SK-N-SH (cell line): Measurements from ENCODE around the gene SLC24A4. TPM values are rescaled to one million over a fixed set of nuclear protein-coding genes. Genes with fewer than 3 reads are reported as not detected.

Experiments
- CTCF ChIA-PET: fragments of 300-600, 350-600 bp; formaldehyde crosslinking; extraction: SDS; loops from one replicate; lab custom pipeline; 2021; lab: Yijun Ruan, JAX
- POLR2A ChIA-PET: fragments of 350-600 bp; sonication (Branson Sonifier 250); formaldehyde crosslinking; extraction: SDS; loops from one replicate; lab custom pipeline; 2020; ENCODE audit warnings: antibody characterized with exemption, inconsistent platforms; lab: Yijun Ruan, JAX
- DNase-seq: peaks from one replicate; pipeline ENCODE4 v3.0.0; 2012
- H2AFZ ChIP-seq: fragments of 200-600 bp; sonication (generic); 2 replicates; pipeline ENCODE4 v1.8.1; 2016; ENCODE audit warnings: antibody characterized with exemption, mild to moderate bottlenecking, low read depth
- H3F3A ChIP-seq: fragments of 200-600 bp; sonication (generic); replicated peaks from 2 replicates; pipeline ENCODE3; 2016; ENCODE audit warnings: antibody characterized with exemption, mild to moderate bottlenecking; ENCODE audit not compliant: insufficient read depth
- H3K27ac ChIP-seq, 2 experiments: fragments of 200-500 bp in 1 of 2; fragments of 200-600 bp in 1 of 2; sonication (Bioruptor generic) in 1 of 2; sonication (generic), shearing (Covaris generic) in 1 of 2; 2 replicates each; pipeline versions ENCODE4 v1.5.1 to v1.6.1; 2014 to 2016; ENCODE audit warnings: low read depth in 2 of 2, inconsistent platforms in 1 of 2, low read length in 1 of 2, mild to moderate bottlenecking in 1 of 2, mixed read lengths in 1 of 2
- H3K27me3 ChIP-seq: fragments of 200-600 bp; sonication (generic), shearing (Covaris generic); 2 replicates; pipeline ENCODE4 v1.6.1; 2016; ENCODE audit warnings: mixed run types; ENCODE audit not compliant: insufficient read depth
- H3K36me3 ChIP-seq, 2 experiments: fragments of 200-500 bp in 1 of 2; fragments of 200-600 bp in 1 of 2; sonication (Bioruptor generic) in 1 of 2; sonication (generic) in 1 of 2; replicated peaks in 1 of 2; 2 replicates each; pipeline versions ENCODE3 to v1.5.1; 2014 to 2016; ENCODE audit warnings: low read length in 1 of 2, mild to moderate bottlenecking in 1 of 2; ENCODE audit not compliant: insufficient read depth in 2 of 2, control insufficient read depth in 1 of 2
- H3K4me1 ChIP-seq, 2 experiments: fragments of 200-500 bp in 1 of 2; fragments of 200-600 bp in 1 of 2; sonication (Bioruptor generic) in 1 of 2; sonication (generic), shearing (Covaris generic) in 1 of 2; 2 replicates each; pipeline versions ENCODE4 v1.5.1 to v1.6.1; 2014 to 2016; ENCODE audit warnings: low read depth in 1 of 2, low read length in 1 of 2, mixed run types in 1 of 2; ENCODE audit not compliant: insufficient read depth in 2 of 2, control insufficient read depth in 1 of 2
- H3K4me2 ChIP-seq: fragments of 200-600 bp; sonication (generic), shearing (Covaris generic); 2 replicates; pipeline ENCODE4 v1.6.1; 2017; ENCODE audit warnings: mixed run types
- H3K4me3 ChIP-seq, 2 experiments: fragments of 200-500 bp in 1 of 2; fragments of 200-600 bp in 1 of 2; sonication (Bioruptor generic) in 1 of 2; sonication (generic), shearing (Covaris generic) in 1 of 2; 2 replicates each; pipeline versions ENCODE4 v1.5.1 to v1.8.1; 2014 to 2016; ENCODE audit warnings: low read depth in 2 of 2, inconsistent platforms in 1 of 2, low read length in 1 of 2, mild to moderate bottlenecking in 1 of 2, mixed read lengths in 1 of 2, moderate library complexity in 1 of 2
- H3K79me2 ChIP-seq: fragments of 200-600 bp; sonication (generic); 2 replicates; pipeline ENCODE4 v1.8.1; 2017; ENCODE audit warnings: mild to moderate bottlenecking; ENCODE audit not compliant: insufficient read depth
- H3K9ac ChIP-seq: fragments of 200-600 bp; sonication (generic); 2 replicates; pipeline ENCODE4 v1.6.1; 2017; ENCODE audit warnings: mixed run types
- H3K9me2 ChIP-seq: fragments of 200-600 bp; sonication (generic); 2 replicates; pipeline ENCODE4 v1.6.1; 2017; ENCODE audit warnings: mixed run types
- H3K9me3 ChIP-seq: fragments of 200-600 bp; sonication (generic); 2 replicates; pipeline ENCODE4 v1.6.1; 2017; ENCODE audit warnings: mixed run types, mild to moderate bottlenecking, moderate library complexity
- H4K20me1 ChIP-seq: fragments of 200-600 bp; sonication (generic); 2 replicates; pipeline ENCODE4 v1.6.1; 2017; ENCODE audit warnings: mild to moderate bottlenecking, mixed run types; ENCODE audit not compliant: insufficient read depth
- CHD2 ChIP-seq: fragments of 150-350 bp; IDR thresholded peaks from 2 replicates; pipeline ENCODE4 v1.6.1; 2018; ENCODE audit warnings: low read length; ENCODE audit not compliant: partially characterized antibody
- CTCF ChIP-seq: fragments of 200-600 bp; sonication (generic); IDR thresholded peaks from 2 replicates; pipeline ENCODE4 v1.6.1; 2017; ENCODE audit warnings: antibody characterized with exemption, mild to moderate bottlenecking, moderate library complexity
- ELF1 ChIP-seq: IDR thresholded peaks from 2 replicates; pipeline ENCODE4 v1.4.0; 2012
- EZH2phosphoT487 ChIP-seq: fragments of 200-600 bp; sonication (generic); IDR thresholded peaks from 2 replicates; pipeline ENCODE4 v1.6.1; 2017; ENCODE audit warnings: low read depth, mixed run types, mild to moderate bottlenecking, antibody characterized with exemption, moderate library complexity, borderline replicate concordance
- FOXM1 ChIP-seq: IDR thresholded peaks from 2 replicates; pipeline ENCODE4 v1.4.0; 2012; ENCODE audit warnings: low read depth, mild to moderate bottlenecking
- GABPA ChIP-seq: IDR thresholded peaks from 2 replicates; pipeline ENCODE4 v1.4.0; 2012; ENCODE audit warnings: low read depth, mild to moderate bottlenecking
- IRF3 ChIP-seq: fragments of 150-350 bp; IDR thresholded peaks from 2 replicates; pipeline ENCODE4 v1.6.1; 2016; ENCODE audit warnings: mild to moderate bottlenecking, low read depth, low read length
- MAX ChIP-seq: IDR thresholded peaks from 2 replicates; pipeline ENCODE4 v1.4.0; 2012; ENCODE audit warnings: low read depth
- MEF2A ChIP-seq: IDR thresholded peaks from 2 replicates; pipeline ENCODE4 v1.4.0; 2012; ENCODE audit warnings: low read depth, borderline replicate concordance
- MXI1 ChIP-seq: IDR thresholded peaks from 2 replicates; pipeline ENCODE4 v1.6.1; 2012; ENCODE audit warnings: mild to moderate bottlenecking, low read depth, low read length, improper control_type of control experiment
- PBX3 ChIP-seq: IDR thresholded peaks from 2 replicates; pipeline ENCODE4; 2012
- RAD21 ChIP-seq: IDR thresholded peaks from 2 replicates; pipeline ENCODE4 v1.6.1; 2012; ENCODE audit warnings: mild to moderate bottlenecking, low read length
- REST ChIP-seq: IDR thresholded peaks from 2 replicates; pipeline ENCODE4 v1.6.1; 2012; ENCODE audit warnings: mild to moderate bottlenecking, low read depth, low read length, moderate library complexity
- SIN3A ChIP-seq: IDR thresholded peaks from 2 replicates; pipeline ENCODE4 v1.6.1; 2012; ENCODE audit warnings: low read depth, mild to moderate bottlenecking, low read length, moderate library complexity, borderline replicate concordance
- SMC3 ChIP-seq: IDR thresholded peaks from 2 replicates; pipeline ENCODE4 v1.6.1; 2012; ENCODE audit warnings: low read depth, low read length, improper control_type of control experiment
- TAF1 ChIP-seq: IDR thresholded peaks from 2 replicates; pipeline ENCODE4 v1.6.1; 2012; ENCODE audit warnings: low read depth, mild to moderate bottlenecking, low read length, moderate library complexity, borderline replicate concordance
- USF2 ChIP-seq: fragments of 150-350 bp; IDR thresholded peaks from 2 replicates; pipeline ENCODE4 v1.6.1; 2017; ENCODE audit warnings: antibody characterized with exemption, low read length, low read depth, borderline replicate concordance
- YY1 ChIP-seq: IDR thresholded peaks from 2 replicates; pipeline ENCODE4 v1.4.0; 2012; ENCODE audit warnings: low read depth, mild to moderate bottlenecking
- WGBS: methylation state at CpG from one replicate; pipeline ENCODE4 v1.1.6; 2017; ENCODE audit warnings: low lambda C conversion rate; 5-methylcytosine and 5-hydroxymethylcytosine counted together
- polyA plus RNA-seq, 3 experiments: library from polyadenylated mRNA; depleted of rRNA; stranded (reverse); fragments of >200 nt; gene quantifications; 2 replicates each; pipeline ENCODE4 v1.2.3, GENCODE V29; 2012

SLC24A4 gene
- polyA plus RNA-seq, 1 of the 3 experiments (the other 2 are of a cell fraction), result 0.07 TPM

GRCh38 chr14:92339426-92339825 lies 16.5 kb downstream of the SLC24A4 start (continued):
- TF ChIP-seq USF2 (no peak), TAF1 (no peak), FOXM1 (no peak), EZH2phosphoT487 (no peak), RAD21 (no peak), REST (no peak), SIN3A (no peak), MXI1 (no peak), GABPA (no peak)

GRCh38 chr14:92340071-92340470 lies 17.1 kb downstream of the SLC24A4 start:
- no peak overlapping the region for H2AFZ ChIP-seq
- no peak overlapping the region for H3K4me2 ChIP-seq
- H3F3A ChIP-seq, result no peaks in the 10 kb centered on the region
- CTCF ChIA-PET, result no interaction called here
- no peaks in the 10 kb centered on the region for H3K36me3 ChIP-seq
- H4K20me1 ChIP-seq, result no peaks in the 10 kb centered on the region
- no peaks in the 10 kb centered on the region for H3K79me2 ChIP-seq
- no peak overlapping the region for H3K4me3 ChIP-seq
- 0 out of 2 replicates have a peak, but pooled peaks cover 4% of the 10 kb centered on the region for H3K9me3 ChIP-seq
- no peak for DNase-seq
- WGBS, result 27% methylated on average over 5 of the region's 5 CpGs
- H3K27me3 ChIP-seq, result peaks cover 91% of the 10 kb centered on the region
- H3K27ac ChIP-seq, result no peak overlapping the region
- POLR2A ChIA-PET, result no interaction called here
- no peaks in the 10 kb centered on the region for H3K9me2 ChIP-seq
- H3K4me1 ChIP-seq, result no peaks in the 10 kb centered on the region
- no peak overlapping the region for H3K9ac ChIP-seq
- TF ChIP-seq ELF1 (no peak), PBX3 (no peak), EZH2phosphoT487 (no peak), FOXM1 (no peak), CHD2 (no peak), CTCF (no peak), IRF3 (no peak), MXI1 (no peak), REST (no peak), SMC3 (no peak), MAX (no peak), TAF1 (no peak), RAD21 (no peak), MEF2A (no peak), YY1 (no peak)
